T-helper 17 cell (primary cell): ENCODE measurements around the gene KIF14. TPM values are rescaled to one million over a fixed set of nuclear protein-coding genes. Genes with fewer than 3 reads are reported as not detected.

ENCODE experiments used
- ATAC-seq: fragments of 150-1000 bp; cut with Tn5 transposase; 2 replicates; pipeline ENCODE4 v1.10.0; 2021; ENCODE audit warnings: mild to moderate bottlenecking, moderate library complexity
- DNase-seq, 3 donors: peaks; one replicate each; pipeline versions ENCODE4 v3.0.0 to v3.0.0-alpha.2; 2020 to 2021
- H3K9me3 ChIP-seq: one replicate; pipeline ENCODE4 v1.7.0; 2013; ENCODE audit warnings: low read length, mild to moderate bottlenecking; ENCODE audit not compliant: control insufficient read depth, poor library complexity, severe bottlenecking
- H3K27ac Mint-ChIP-seq: one replicate; pipeline ENCODE4 v1.8.0; 2022; ENCODE audit warnings: mild to moderate bottlenecking, moderate library complexity, mixed read lengths
- H3K27me3 Mint-ChIP-seq: one replicate; pipeline ENCODE4 v1.8.0; 2022; ENCODE audit warnings: mixed read lengths
- H3K36me3 Mint-ChIP-seq: one replicate; pipeline ENCODE4 v1.8.0; 2022; ENCODE audit warnings: low read depth, mixed read lengths
- H3K4me1 Mint-ChIP-seq: one replicate; pipeline ENCODE4 v1.8.0; 2022; ENCODE audit warnings: mild to moderate bottlenecking, mixed read lengths
- H3K4me3 Mint-ChIP-seq: one replicate; pipeline ENCODE4 v1.8.0; 2022; ENCODE audit warnings: mild to moderate bottlenecking, moderate library complexity, mixed read lengths
- total RNA-seq, 4 donors: library from RNA in 2 of 4; stranded (reverse) in 2 of 4; gene quantifications; one replicate each; pipeline ENCODE4 v1.2.3 and lab custom pipeline; 2022 to 2026

Gene KIF14
- total RNA-seq, 2 donors from 2014 or later = 0.08 to 0.12 TPM

GRCh38 chr1:200627575-200628222 lies 7.1 kb upstream of the KIF14 start:
- H3K36me3 Mint-ChIP-seq = no peaks in the 10 kb centered on the region
- H3K27ac Mint-ChIP-seq = peak overlapping the region; percentile 94
- H3K4me1 Mint-ChIP-seq = peaks cover 25% of the 10 kb centered on the region
- H3K4me3 Mint-ChIP-seq = peak overlapping the region; percentile 71
- no peak for DNase-seq
- peak; percentile 45 for ATAC-seq
- no peaks in the 10 kb centered on the region for H3K9me3 ChIP-seq
- no peaks in the 10 kb centered on the region for H3K27me3 Mint-ChIP-seq

GRCh38 chr1:200626853-200627534 lies 6.4 kb upstream of the KIF14 start:
- DNase-seq (no peak), ATAC-seq (no peak)
- peaks cover 25% of the 10 kb centered on the region for H3K4me1 Mint-ChIP-seq
- H3K27me3 Mint-ChIP-seq = no peaks in the 10 kb centered on the region
- H3K9me3 ChIP-seq = no peaks in the 10 kb centered on the region
- H3K27ac Mint-ChIP-seq = no peak overlapping the region
- no peaks in the 10 kb centered on the region for H3K36me3 Mint-ChIP-seq
- H3K4me3 Mint-ChIP-seq = no peak overlapping the region

GRCh38 chr1:200625381-200625824 lies 4.9 kb upstream of the KIF14 start:
- no peak for ATAC-seq
- Mint-ChIP-seq H3K27me3 (no peaks in the 10 kb centered on the region), H3K4me3 (no peak overlapping the region), H3K36me3 (no peaks in the 10 kb centered on the region), H3K4me1 (peaks cover 26% of the 10 kb centered on the region), H3K27ac (peak overlapping the region; percentile 3)
- H3K9me3 ChIP-seq = no peaks in the 10 kb centered on the region
- DNase-seq = no peak

- DNase-seq = no peak
- H3K36me3 Mint-ChIP-seq = no peaks in the 10 kb centered on the region
- no peak overlapping the region for H3K4me3 Mint-ChIP-seq
- peaks cover 26% of the 10 kb centered on the region for H3K4me1 Mint-ChIP-seq
- no peaks in the 10 kb centered on the region for H3K27me3 Mint-ChIP-seq
- peak overlapping the region; percentile 3 for H3K27ac Mint-ChIP-seq
- no peak for ATAC-seq
- H3K9me3 ChIP-seq = no peaks in the 10 kb centered on the region
Observed at GRCh38 chr1:200624679-200625335, 4.3 kb upstream of the KIF14 start.

- Mint-ChIP-seq H3K4me3 (peak overlapping the region; percentile 95), H3K27ac (no peak overlapping the region), H3K4me1 (peaks cover 7% of the 10 kb centered on the region), H3K36me3 (no peaks in the 10 kb centered on the region), H3K27me3 (no peaks in the 10 kb centered on the region)
- H3K9me3 ChIP-seq = no peaks in the 10 kb centered on the region
- no peak for ATAC-seq
- DNase-seq = no peak
Observed at GRCh38 chr1:200619894-200620272, 668 bp downstream of the KIF14 start.

- H3K27me3 Mint-ChIP-seq = no peaks in the 10 kb centered on the region
- H3K36me3 Mint-ChIP-seq = no peaks in the 10 kb centered on the region
- no peaks in the 10 kb centered on the region for H3K4me1 Mint-ChIP-seq
- H3K27ac Mint-ChIP-seq = no peak overlapping the region
- no peaks in the 10 kb centered on the region for H3K9me3 ChIP-seq
- DNase-seq (no peak), ATAC-seq (no peak)
- H3K4me3 Mint-ChIP-seq = no peak overlapping the region
Observed at GRCh38 chr1:200610846-200611245, 9.7 kb downstream of the KIF14 start.

- H3K4me3 Mint-ChIP-seq = no peak overlapping the region
Observed at GRCh38 chr1:200602632-200603031, 17.9 kb downstream of the KIF14 start.

GRCh38 chr1:200590001-200590400 lies 30.6 kb downstream of the KIF14 start:
- H3K9me3 ChIP-seq = no peaks in the 10 kb centered on the region
- Mint-ChIP-seq H3K27ac (peak overlapping the region; percentile 34), H3K27me3 (no peaks in the 10 kb centered on the region), H3K4me1 (peaks cover 2% of the 10 kb centered on the region), H3K36me3 (no peaks in the 10 kb centered on the region), H3K4me3 (no peak overlapping the region)
- ATAC-seq (no peak), DNase-seq (no peak)

More at GRCh38 chr1:200602632-200603031, 17.9 kb downstream of the KIF14 start:
- ATAC-seq = no peak
- no peak overlapping the region for H3K27ac Mint-ChIP-seq
- H3K9me3 ChIP-seq = no peaks in the 10 kb centered on the region
- DNase-seq = no peak
- no peaks in the 10 kb centered on the region for H3K27me3 Mint-ChIP-seq
- H3K4me1 Mint-ChIP-seq = no peaks in the 10 kb centered on the region
- H3K36me3 Mint-ChIP-seq = no peaks in the 10 kb centered on the region

GRCh38 chr1:200588698-200589097 lies 31.9 kb downstream of the KIF14 start:
- Mint-ChIP-seq H3K36me3 (no peaks in the 10 kb centered on the region), H3K27me3 (no peaks in the 10 kb centered on the region), H3K4me3 (no peak overlapping the region), H3K4me1 (peaks cover 2% of the 10 kb centered on the region), H3K27ac (no peak overlapping the region)
- ATAC-seq (peak; percentile 40), DNase-seq (no peak)
- no peaks in the 10 kb centered on the region for H3K9me3 ChIP-seq

GRCh38 chr1:200564319-200564718 lies 56.2 kb downstream of the KIF14 start:
- Mint-ChIP-seq H3K27ac (no peak overlapping the region), H3K4me1 (peaks cover 2% of the 10 kb centered on the region), H3K36me3 (no peaks in the 10 kb centered on the region), H3K4me3 (no peak overlapping the region), H3K27me3 (no peaks in the 10 kb centered on the region)
- ATAC-seq (no peak), DNase-seq (no peak)
- H3K9me3 ChIP-seq = no peaks in the 10 kb centered on the region

GRCh38 chr1:200561856-200562214 lies 58.7 kb downstream of the KIF14 start:
- no peak for ATAC-seq
- Mint-ChIP-seq H3K27ac (peak overlapping the region; percentile 84), H3K4me3 (no peak overlapping the region), H3K27me3 (no peaks in the 10 kb centered on the region), H3K36me3 (no peaks in the 10 kb centered on the region), H3K4me1 (peaks cover 2% of the 10 kb centered on the region)
- H3K9me3 ChIP-seq = no peaks in the 10 kb centered on the region
- DNase-seq = no peak

GRCh38 chr1:200558866-200559459 lies 61.6 kb downstream of the KIF14 start:
- peak; percentile 36 for ATAC-seq
- H3K27ac Mint-ChIP-seq = no peak overlapping the region
- no peaks in the 10 kb centered on the region for H3K9me3 ChIP-seq

GRCh38 chr1:200556002-200556401 lies 64.5 kb downstream of the KIF14 start:
- ATAC-seq (no peak), DNase-seq (no peak)
- H3K9me3 ChIP-seq = no peaks in the 10 kb centered on the region
- no peak overlapping the region for H3K4me3 Mint-ChIP-seq
- H3K27me3 Mint-ChIP-seq = no peaks in the 10 kb centered on the region
- no peaks in the 10 kb centered on the region for H3K4me1 Mint-ChIP-seq
- H3K27ac Mint-ChIP-seq = no peak overlapping the region
- no peaks in the 10 kb centered on the region for H3K36me3 Mint-ChIP-seq

More at GRCh38 chr1:200558866-200559459, 61.6 kb downstream of the KIF14 start:
- Mint-ChIP-seq H3K4me1 (peaks cover 2% of the 10 kb centered on the region), H3K36me3 (no peaks in the 10 kb centered on the region), H3K27me3 (no peaks in the 10 kb centered on the region), H3K4me3 (no peak overlapping the region)
- no peak for DNase-seq
